ENCODE data around the gene GPR22.

The GPR22 gene

DNA sequence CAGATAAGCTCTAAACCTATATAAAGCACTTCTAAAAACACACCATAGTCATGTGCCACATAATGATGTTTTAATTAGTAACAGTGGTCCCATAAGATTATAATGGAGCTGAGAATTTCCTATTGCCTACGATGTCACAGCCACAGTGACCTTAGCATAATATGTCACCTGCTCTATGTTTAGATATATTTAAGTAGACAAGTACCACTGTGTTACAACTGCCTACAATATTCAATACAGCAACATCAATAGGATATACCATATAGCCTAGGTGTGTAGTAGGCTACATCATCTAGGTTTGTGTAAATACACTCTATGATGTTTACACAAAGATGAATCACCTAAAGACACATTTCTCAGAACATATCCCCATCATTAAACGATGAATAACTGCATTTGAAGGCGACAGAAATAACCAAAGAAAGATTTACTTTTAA, 24.5 kb downstream of the GPR22 start:
- TF ChIP-seq, protein P1, sequence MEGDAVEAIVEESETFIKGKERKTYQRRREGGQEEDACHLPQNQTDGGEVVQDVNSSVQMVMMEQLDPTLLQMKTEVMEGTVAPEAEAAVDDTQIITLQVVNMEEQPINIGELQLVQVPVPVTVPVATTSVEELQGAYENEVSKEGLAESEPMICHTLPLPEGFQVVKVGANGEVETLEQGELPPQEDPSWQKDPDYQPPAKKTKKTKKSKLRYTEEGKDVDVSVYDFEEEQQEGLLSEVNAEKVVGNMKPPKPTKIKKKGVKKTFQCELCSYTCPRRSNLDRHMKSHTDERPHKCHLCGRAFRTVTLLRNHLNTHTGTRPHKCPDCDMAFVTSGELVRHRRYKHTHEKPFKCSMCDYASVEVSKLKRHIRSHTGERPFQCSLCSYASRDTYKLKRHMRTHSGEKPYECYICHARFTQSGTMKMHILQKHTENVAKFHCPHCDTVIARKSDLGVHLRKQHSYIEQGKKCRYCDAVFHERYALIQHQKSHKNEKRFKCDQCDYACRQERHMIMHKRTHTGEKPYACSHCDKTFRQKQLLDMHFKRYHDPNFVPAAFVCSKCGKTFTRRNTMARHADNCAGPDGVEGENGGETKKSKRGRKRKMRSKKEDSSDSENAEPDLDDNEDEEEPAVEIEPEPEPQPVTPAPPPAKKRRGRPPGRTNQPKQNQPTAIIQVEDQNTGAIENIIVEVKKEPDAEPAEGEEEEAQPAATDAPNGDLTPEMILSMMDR (conservative IDR thresholded peaks at IDR 0.05; ENCODE audit: control insufficient read depth, insufficient read depth, low read depth, low read length) = no peak
- no peak for DNase-seq (ENCODE audit: low read depth)
- no peak overlapping the region for H3K4me3 ChIP-seq (ENCODE audit: control insufficient read depth, low read depth, low read length)

- TF ChIP-seq, protein P1 (conservative IDR thresholded peaks at IDR 0.05; ENCODE audit: control insufficient read depth, insufficient read depth, low read depth, low read length) = no peak
- DNase-seq (ENCODE audit: low read depth) = no peak
These were observed 25.0 kb downstream of the GPR22 start for GRCh38 chr7:107494884-107495283.

DNA sequence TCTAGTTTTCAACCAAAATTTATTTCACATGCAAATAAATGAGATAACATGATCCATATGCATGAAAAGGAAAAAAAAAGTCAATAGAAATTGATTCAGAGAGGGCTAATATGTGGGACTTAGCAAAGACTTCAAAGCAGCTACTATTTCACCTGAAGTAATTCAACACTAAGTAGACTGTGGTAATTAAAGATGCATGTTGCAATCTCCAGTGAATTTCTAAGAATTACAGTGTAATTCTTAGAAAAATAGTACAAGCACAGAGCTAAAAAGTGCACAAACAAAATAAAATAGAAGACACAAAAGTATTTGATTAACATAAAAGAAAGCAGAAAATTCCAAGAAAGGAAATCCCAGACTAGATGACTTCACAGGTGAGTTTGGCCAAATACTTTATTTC, 25.7 kb downstream of the GPR22 start:
- TF ChIP-seq, protein P1 (conservative IDR thresholded peaks at IDR 0.05; ENCODE audit: control insufficient read depth, insufficient read depth, low read depth, low read length) = no peak
- H3K4me3 ChIP-seq (ENCODE audit: control insufficient read depth, low read depth, low read length) = no peak overlapping the region
- no peak for DNase-seq (ENCODE audit: low read depth)

More at GRCh38 chr7:107494884-107495283, 25.0 kb downstream of the GPR22 start:
- H3K4me3 ChIP-seq (ENCODE audit: control insufficient read depth, low read depth, low read length) = no peak overlapping the region

GRCh38 chr7:107499731-107500130, 29.9 kb downstream of the GPR22 start:
- H3K4me3 ChIP-seq (ENCODE audit: control insufficient read depth, low read depth, low read length) = no peak overlapping the region
- TF ChIP-seq, protein P1 (conservative IDR thresholded peaks at IDR 0.05; ENCODE audit: control insufficient read depth, insufficient read depth, low read depth, low read length) = no peak
- DNase-seq (ENCODE audit: low read depth) = peak; percentile 59

DNA sequence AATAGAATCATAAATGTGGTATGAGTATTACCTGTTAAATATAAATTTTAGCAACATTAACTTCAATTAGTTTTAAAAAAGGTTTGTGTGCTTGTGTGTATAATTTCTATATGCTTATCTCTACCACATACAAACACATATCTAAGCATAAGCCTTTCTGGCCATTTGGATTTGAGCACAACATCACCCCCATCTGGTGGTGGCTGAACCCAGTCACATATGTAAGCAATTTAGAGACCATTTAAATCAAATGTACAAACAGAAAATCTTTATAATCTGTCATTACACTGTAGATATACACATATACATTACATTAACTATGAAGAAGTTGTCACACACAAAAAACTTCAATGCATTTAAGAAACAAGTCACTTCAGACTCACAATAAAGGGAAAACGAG, 31.7 kb downstream of the GPR22 start:
- DNase-seq (ENCODE audit: low read depth) = peak; percentile 63
- TF ChIP-seq, protein P1 (conservative IDR thresholded peaks at IDR 0.05; ENCODE audit: control insufficient read depth, insufficient read depth, low read depth, low read length) = peak; percentile 45
- no peak overlapping the region for H3K4me3 ChIP-seq (ENCODE audit: control insufficient read depth, low read depth, low read length)

DNA sequence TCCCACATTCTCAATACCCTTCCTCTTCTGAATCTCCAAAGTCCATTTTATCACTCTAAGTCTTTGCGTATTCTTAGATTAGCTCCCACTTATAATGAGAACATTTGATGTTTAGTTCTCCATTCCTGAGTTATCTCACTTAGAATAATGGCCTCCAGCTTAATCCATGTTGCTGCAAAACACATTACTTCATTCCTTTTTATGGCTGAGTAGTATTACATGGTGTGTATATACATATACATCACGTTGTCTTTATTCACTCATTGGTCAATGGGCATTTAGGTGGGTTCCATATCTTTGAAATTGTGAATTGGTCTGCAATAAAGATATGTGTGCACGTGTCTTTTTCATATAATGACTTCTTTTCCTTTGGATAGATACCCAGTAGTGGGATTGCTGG, 32.3 kb downstream of the GPR22 start:
- no peak for DNase-seq (ENCODE audit: low read depth)
- TF ChIP-seq, protein P1 (conservative IDR thresholded peaks at IDR 0.05; ENCODE audit: control insufficient read depth, insufficient read depth, low read depth, low read length) = no peak
- H3K4me3 ChIP-seq (ENCODE audit: control insufficient read depth, low read depth, low read length) = no peak overlapping the region

DNA sequence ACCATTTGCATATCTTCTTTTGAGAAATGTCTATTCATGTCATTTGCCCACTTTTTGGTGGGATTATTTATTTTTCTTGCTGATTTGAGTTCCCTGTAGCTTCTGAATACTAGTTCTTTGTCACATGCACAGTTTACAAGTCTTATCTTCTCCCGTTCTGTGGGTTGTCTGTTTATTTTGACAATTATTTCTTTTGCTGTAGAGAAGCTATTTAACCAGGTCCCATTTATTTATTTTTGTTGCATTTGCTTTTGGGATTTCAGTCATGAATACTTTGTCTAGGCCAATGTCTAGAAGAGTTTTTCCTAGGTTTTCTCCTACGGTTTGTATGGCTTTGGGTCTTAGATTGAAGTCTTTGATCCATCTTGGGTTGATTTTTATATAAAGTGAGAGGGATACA, 32.9 kb downstream of the GPR22 start:
- no peak for DNase-seq (ENCODE audit: low read depth)
- TF ChIP-seq, protein P1 (conservative IDR thresholded peaks at IDR 0.05; ENCODE audit: control insufficient read depth, insufficient read depth, low read depth, low read length) = no peak
- H3K4me3 ChIP-seq (ENCODE audit: control insufficient read depth, low read depth, low read length) = no peak overlapping the region

Data from fibroblast of mammary gland (primary cell).